HG03103 (cell line): ENCODE results near the gene LRRC25.
"Not testable (repeated sequence)": the region's sequence is repeated elsewhere in the genome, so short reads cannot be mapped to it uniquely, and the experiment has no call there.

Experiments used
- ATAC-seq: cut with Tn5 transposase; IDR thresholded peaks from one replicate; pipeline ENCODE4 v1.9.1; 2021; ENCODE audit warnings: low read depth; ENCODE audit not compliant: unreplicated experiment

LRRC25 gene

GRCh38 chr19:18385675-18386542, 11.5 kb downstream of the LRRC25 start, which contains the start of gene GDF15:
GDF15 (plus strand) TSS chr19:18386158; CDS start chr19:18386190, 32 bp downstream.
- ATAC-seq = no peak

- no peak for ATAC-seq
These were observed 12.1 kb downstream of the LRRC25 start for GRCh38 chr19:18385359-18385674.

- ATAC-seq = no peak
These were observed 12.6 kb downstream of the LRRC25 start for GRCh38 chr19:18384775-18385174.

DNA sequence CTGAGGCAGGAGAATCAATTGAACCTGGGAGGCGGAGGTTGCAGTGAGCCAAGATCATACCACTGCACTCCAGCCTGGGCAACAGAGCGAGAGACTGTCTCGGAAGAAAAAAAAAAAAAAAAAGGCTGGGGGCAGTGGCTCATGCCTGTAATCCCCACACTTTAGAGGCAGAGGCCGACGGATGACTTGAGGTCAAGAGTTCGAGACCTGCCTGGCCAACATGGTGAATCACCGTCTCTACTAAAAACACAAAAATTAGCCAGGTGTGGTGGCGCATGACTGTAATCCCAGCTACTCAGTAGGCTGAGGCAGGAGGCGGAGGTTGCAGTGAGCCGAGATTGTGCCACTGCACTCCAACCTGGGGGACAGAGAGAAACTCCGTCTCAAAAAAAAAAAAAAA, 13.8 kb downstream of the LRRC25 start:
- ATAC-seq = not testable (repeated sequence)

DNA sequence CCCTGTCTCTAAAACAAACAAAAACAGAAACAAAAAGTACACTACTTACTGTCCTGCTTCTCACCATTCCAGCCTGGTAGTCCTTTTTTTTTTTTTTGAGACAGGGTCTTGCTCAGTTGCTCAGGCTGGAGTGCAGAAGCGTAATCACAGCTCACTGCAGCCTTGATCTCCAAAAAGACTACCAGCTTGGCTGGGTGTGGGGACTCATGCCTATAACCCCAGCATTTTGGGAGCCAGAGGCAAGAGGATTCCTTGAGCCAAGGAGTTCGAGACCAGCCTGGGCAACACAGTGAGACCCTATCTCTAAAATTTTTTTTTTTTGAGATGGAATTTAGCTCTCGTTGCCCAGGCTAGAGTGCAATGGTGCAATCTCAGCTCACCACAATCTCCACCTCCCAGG, 16.6 kb downstream of the LRRC25 start:
- ATAC-seq = no peak

GRCh38 chr19:18379803-18380747, 17.3 kb downstream of the LRRC25 start:
- no peak for ATAC-seq

DNA sequence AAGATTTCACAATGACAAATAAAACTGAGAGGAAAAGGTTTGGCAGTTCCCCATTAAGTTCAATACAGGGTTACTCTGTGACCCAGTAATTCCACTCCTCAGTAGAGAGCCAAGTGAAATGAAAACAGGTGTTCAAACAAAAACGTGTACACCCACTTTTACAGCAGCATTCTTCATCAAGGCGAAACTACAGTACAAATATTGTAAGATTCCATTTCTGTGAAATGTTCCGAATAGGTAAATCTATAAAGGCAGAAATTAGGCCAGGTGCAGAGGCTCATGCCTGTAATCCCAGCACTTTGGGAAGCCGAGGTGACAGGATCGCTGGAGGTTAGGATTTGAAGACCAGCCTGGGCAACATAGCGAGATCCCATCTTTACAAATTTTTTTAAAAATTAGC, 20.4 kb downstream of the LRRC25 start:
- no peak for ATAC-seq

DNA sequence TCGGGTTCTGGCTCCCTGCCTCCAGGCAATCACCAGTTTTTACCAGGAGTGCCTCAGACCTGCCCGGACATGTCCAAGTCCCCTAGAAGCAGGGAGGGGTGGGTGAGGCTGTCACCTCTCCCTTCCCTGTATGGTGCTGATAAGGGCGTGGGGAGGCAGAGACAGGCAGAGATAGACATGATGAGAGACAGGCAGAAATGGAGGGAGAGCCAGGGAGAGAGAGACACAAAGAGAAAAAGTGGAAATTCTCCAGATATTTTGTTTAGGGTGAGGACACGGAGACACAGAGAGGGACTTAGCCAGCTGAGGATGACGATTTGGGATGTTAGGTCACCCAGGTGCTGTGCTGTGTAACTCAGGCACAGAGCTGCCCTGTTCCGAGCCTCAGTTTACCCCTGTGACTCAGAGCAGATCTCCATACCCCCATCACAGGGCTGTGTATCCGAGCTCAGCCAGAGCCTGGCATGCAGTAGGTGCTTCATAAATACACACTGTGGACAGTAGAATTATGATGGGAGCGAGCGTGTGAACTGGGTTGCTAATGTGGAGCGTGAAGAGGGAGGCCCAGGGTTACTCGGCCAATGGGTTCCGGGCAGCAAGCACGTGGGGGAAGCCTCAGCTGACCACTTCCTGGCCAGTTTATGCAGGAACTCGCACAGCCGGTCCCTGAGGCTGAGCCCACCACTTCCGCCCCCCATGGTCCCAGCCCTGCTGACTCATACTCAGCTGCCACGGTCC, 23.4 kb downstream of the LRRC25 start:
- peak; percentile 75 for ATAC-seq

DNA sequence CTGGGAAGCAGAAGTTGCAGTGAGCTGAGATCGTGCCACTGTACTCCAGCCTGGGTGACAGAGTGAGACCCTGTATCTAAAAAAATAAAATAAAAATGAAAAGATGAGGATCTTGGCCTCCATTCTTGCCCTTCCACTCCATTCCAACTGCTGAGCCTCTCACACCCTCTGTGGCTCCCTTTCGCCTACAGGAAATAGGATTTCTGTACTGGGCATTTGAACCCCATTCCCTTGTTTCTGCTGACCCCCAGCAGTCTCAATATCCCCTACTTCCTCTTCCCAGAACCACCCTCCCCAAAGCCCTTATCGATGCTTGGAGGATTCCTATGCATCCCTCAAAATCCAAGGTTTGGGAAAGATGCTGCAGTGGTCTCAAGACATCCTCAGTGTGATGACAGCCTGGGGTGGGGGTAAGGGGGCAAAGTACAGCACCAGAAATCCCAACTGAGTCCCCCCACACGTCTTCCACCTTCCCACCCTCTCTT, 24.0 kb downstream of the LRRC25 start:
- ATAC-seq = no peak

DNA sequence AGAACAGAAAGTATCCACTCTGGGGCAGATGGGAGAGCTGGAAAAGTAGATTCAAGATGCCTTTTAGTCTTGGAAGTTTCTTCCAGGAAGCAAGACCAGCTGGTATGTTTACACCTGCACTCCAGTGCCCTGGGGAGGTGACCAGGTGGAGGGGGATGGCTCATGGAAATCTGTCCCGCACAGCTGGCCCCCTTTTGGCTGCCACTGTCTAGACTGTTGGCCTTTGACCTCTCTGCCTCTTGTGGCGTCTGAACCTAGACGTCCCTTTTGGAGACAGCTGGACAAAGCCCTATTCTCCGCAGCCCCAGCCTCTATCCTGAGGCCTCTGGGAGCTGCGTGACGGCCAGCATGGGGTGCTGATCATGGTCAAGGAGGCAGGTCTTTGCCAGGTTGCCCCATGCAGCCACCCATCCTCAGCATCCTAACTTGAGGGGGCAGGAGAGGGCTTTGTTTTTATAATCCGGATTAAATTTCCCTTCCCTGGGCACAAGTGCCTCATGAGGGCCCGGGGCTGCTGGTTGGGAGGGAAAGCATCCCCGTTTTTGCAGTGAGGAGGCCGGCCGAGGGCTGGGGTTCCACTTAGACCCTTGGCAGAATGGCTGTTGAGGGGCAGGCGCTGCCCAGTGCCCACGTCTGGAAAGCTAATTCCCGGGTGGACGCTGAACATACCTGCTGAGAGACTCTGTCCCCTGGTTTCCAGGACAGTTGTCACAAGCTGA, 28.8 kb downstream of the LRRC25 start:
- ATAC-seq = no peak

DNA sequence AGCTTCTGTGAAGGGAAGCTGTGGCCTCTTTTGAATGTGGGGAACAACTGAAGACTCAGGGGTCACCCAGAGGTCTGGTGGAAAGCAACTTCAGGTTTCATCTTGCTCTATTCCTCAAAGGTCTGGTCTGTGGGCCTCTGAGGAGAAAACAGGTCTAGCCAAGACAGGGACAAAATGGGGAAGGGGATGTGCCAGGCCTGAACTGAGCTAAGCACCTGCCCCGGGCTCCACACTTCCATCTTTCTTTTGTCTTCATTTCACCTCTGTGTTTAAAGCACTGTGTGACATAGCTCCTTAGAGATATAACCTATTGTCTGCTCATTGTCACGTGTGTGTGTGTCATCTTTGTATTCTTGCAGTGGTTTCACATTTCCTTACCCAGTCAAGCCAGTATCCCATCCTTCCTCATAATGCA, 31.4 kb downstream of the LRRC25 start:
- no peak for ATAC-seq

- ATAC-seq = no peak
These were observed 32.4 kb downstream of the LRRC25 start for GRCh38 chr19:18364826-18365528.

DNA sequence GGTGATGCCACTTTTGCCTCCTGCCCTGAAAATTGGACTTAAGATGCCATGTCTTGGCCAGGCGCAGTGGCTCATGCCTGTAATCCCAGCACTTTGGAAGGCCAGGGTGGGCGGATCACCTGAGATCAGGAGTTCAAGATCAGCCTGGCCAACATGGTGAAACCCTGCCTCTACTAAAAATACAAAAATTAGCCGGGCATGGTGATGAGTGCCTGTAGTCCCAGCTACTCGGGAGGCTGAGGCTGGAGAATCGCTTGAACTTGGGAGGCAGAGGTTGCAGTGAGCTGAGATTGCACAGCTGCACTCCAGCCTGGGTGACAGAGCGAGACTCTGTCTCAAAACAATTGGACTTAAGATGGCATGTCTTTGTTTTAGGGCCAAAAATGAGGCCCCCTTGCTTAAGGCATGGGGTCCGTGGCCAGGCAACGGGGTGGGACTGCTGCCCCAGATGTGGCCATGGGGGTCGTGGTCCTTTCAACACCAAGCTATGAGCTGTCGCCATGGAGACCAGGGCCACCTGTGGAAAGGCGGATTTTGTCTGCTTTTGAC, 33.1 kb downstream of the LRRC25 start:
- ATAC-seq = not testable (repeated sequence)

DNA sequence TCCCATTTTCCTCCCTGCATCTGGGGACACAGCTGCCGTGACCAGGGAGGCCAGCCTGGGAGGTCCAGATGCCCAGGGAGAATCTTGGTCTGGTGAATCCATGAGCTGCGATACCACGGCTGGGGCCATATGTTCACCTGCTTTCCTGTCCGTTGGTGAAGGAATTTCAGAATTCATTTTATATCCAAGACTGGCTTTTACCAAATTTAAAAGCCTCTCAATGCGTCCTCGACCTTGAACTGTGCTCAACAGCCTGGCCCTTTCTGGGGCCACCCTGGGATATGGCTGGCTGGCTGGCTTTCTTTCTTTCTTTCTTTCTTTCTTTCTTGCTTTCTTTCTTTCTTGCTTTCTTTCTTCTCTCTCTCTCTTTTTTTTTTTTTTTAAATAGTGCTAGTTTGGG, 33.6 kb downstream of the LRRC25 start:
- no peak for ATAC-seq

- no peak for ATAC-seq
These were observed 34.4 kb downstream of the LRRC25 start for GRCh38 chr19:18362934-18363542.

DNA sequence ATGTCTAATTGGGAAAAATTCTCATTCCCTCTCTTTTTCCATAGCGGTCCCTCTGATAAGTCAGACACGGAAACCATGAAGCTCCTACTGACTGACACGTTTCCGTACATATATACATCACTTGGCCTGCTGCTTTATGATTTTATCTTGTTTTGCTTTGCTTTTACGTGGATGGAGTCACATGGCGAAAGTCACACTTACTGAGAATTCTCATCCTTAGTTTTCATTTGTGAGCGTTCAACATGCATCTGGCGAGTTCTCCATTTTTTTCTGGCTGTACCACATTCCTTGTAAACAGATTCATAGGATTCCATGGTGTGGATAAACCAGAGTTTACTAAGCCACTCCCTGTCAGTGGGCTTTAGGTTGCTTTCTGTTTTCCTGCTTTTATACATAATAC, 35.8 kb downstream of the LRRC25 start:
- no peak for ATAC-seq

- ATAC-seq = no peak
These were observed 40.4 kb downstream of the LRRC25 start for GRCh38 chr19:18357041-18357440.

- not testable (repeated sequence) for ATAC-seq
These were observed 42.7 kb downstream of the LRRC25 start for GRCh38 chr19:18354743-18355142.
